ENCODE results near the gene ARHGEF16.

Gene ARHGEF16

GRCh38 chr1:3409366-3410141 is 44.9 kb upstream of the ARHGEF16 start:
- TF ChIP-seq, protein P1, sequence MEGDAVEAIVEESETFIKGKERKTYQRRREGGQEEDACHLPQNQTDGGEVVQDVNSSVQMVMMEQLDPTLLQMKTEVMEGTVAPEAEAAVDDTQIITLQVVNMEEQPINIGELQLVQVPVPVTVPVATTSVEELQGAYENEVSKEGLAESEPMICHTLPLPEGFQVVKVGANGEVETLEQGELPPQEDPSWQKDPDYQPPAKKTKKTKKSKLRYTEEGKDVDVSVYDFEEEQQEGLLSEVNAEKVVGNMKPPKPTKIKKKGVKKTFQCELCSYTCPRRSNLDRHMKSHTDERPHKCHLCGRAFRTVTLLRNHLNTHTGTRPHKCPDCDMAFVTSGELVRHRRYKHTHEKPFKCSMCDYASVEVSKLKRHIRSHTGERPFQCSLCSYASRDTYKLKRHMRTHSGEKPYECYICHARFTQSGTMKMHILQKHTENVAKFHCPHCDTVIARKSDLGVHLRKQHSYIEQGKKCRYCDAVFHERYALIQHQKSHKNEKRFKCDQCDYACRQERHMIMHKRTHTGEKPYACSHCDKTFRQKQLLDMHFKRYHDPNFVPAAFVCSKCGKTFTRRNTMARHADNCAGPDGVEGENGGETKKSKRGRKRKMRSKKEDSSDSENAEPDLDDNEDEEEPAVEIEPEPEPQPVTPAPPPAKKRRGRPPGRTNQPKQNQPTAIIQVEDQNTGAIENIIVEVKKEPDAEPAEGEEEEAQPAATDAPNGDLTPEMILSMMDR (conservative IDR thresholded peaks at IDR 0.05; ENCODE audit: low read depth, low read length): no peak
- DNase-seq (ENCODE audit: low read depth): no peak
- H3K4me3 ChIP-seq (ENCODE audit: low read depth, low read length): no peak overlapping the region

- DNase-seq (ENCODE audit: low read depth): peak; percentile 72
These were observed 44.1 kb upstream of the ARHGEF16 start for GRCh38 chr1:3410142-3410925.

DNA sequence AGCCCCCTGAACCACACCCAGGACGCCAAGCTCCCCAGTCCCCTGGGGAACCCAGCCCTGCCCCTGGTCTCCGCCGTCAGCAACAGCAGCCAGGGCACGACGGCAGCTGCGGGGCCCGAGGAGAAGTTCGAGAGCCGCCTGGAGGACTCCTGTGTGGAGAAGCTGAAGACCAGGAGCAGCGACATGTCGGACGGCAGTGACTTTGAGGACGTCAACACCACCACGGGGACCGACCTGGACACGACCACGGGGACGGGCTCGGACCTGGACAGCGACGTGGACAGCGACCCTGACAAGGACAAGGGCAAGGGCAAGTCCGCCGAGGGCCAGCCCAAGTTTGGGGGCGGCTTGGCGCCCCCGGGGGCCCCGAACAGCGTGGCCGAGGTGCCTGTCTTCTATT is 42.7 kb upstream of the ARHGEF16 start:
- H3K4me3 ChIP-seq (ENCODE audit: low read depth, low read length): no peak overlapping the region
- TF ChIP-seq, protein P1 (conservative IDR thresholded peaks at IDR 0.05; ENCODE audit: low read depth, low read length): no peak
- DNase-seq (ENCODE audit: low read depth): no peak

More at GRCh38 chr1:3410142-3410925, 44.1 kb upstream of the ARHGEF16 start:
- TF ChIP-seq, protein P1 (conservative IDR thresholded peaks at IDR 0.05; ENCODE audit: low read depth, low read length): peak; percentile 80
- H3K4me3 ChIP-seq (ENCODE audit: low read depth, low read length): no peak overlapping the region

GRCh38 chr1:3412376-3412775 is 42.1 kb upstream of the ARHGEF16 start:
- DNase-seq (ENCODE audit: low read depth): no peak
- H3K4me3 ChIP-seq (ENCODE audit: low read depth, low read length): no peak overlapping the region
- TF ChIP-seq, protein P1 (conservative IDR thresholded peaks at IDR 0.05; ENCODE audit: low read depth, low read length): no peak

DNA sequence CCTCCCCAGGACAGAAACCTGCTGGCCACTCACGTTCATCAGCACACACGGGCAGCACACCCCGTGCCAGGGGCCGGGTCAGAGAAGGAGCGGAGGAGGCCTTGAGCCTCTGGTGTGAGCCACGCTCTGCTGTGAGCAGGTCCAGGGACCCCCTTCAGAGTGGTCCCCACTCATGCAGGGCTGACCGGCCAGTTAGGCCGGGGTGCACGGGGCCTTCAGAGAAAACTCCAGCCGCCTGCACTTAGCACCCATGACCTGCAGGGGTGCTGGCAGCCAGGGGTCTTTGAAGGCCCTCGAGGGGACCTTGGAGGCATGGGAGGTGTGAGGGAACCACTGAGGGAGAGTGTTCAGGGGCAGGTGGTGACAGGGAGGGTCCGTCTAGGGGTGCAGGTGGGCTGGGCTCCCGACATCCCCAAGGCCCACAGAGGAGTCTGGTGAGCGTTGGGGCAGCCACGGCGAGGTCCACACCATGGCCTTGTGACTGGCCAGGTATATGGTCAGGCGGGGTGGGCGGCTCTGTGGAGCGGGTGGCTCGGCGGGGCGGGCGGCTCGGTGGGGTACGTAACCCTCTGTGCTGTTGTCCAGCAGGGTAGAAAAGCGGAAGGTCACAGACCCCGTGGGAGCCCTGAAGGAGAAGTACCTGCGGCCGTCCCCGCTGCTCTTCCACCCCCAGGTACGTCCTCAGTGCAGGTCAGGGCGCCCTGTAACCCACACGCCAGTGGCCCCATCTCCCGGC is 40.3 kb upstream of the ARHGEF16 start:
- TF ChIP-seq, protein P1 (conservative IDR thresholded peaks at IDR 0.05; ENCODE audit: low read depth, low read length): no peak
- no peak for DNase-seq (ENCODE audit: low read depth)
- no peak overlapping the region for H3K4me3 ChIP-seq (ENCODE audit: low read depth, low read length)

- TF ChIP-seq, protein P1 (conservative IDR thresholded peaks at IDR 0.05; ENCODE audit: low read depth, low read length): no peak
- H3K4me3 ChIP-seq (ENCODE audit: low read depth, low read length): no peak overlapping the region
- DNase-seq (ENCODE audit: low read depth): no peak
These were observed 39.0 kb upstream of the ARHGEF16 start for GRCh38 chr1:3415260-3416090.

Data from choroid plexus epithelial cell (primary cell).